ENCODE data around the gene RIC3.

GRCh38 chr11:8075119-8075726 lies 93.6 kb downstream of the RIC3 start:
- TF ChIP-seq CTCF (IDR thresholded peaks at IDR 0.05; ENCODE audit: borderline replicate concordance, extremely low read depth, low read length, poor library complexity, severe bottlenecking) = no peak
- TF ChIP-seq EZH2 (IDR thresholded peaks at IDR 0.05; ENCODE audit: borderline replicate concordance, low read depth, low read length, severe bottlenecking) = no peak

All from DND-41 (cell line).